ENCODE data around the gene SHOC2. TPM values are rescaled to one million over a fixed set of nuclear protein-coding genes. Genes with fewer than 3 reads are reported as not detected.

Gene SHOC2
- total and polyA plus RNA-seq, 2 of the 8 experiments (the other 6 are each of a cell fraction or from before 2014, with no cell fraction given) = 7.6 to 28.2 TPM

- no peak overlapping the region for H4K5ac ChIP-seq (ENCODE audit: insufficient read length, low read depth, low read length)
- H4K91ac ChIP-seq (replicated peaks; ENCODE audit: insufficient read length, low read length) = no peak overlapping the region
- H3K9ac ChIP-seq (replicated peaks in 1 of 4; ENCODE audit: extremely low read depth in 1 of 4, low read depth in 3 of 4, low read length in 3 of 4) = no peak overlapping the region
- H4K8ac ChIP-seq (ENCODE audit: extremely low read depth, insufficient read depth, low read length) = no peak overlapping the region
- no peak overlapping the region for H2AK5ac ChIP-seq (ENCODE audit: low read depth, low read length)
- H3K23me2 ChIP-seq (ENCODE audit: low read depth, low read length) = no peaks in the 10 kb centered on the region
- no peak overlapping the region for H3K4me3 ChIP-seq (ENCODE audit: extremely low read depth in 1 of 4, insufficient read depth in 2 of 4, low read depth in 3 of 4, low read length in 4 of 4)
- no peak overlapping the region for H2BK12ac ChIP-seq (ENCODE audit: low read depth, low read length)
- no peaks in the 10 kb centered on the region for H3K4me1 ChIP-seq (replicated peaks in 1 of 4; ENCODE audit: control insufficient read depth in 3 of 4, insufficient read depth in 4 of 4, low read length in 3 of 4)
- H2BK120ac ChIP-seq (replicated peaks; ENCODE audit: low read depth, low read length) = no peak overlapping the region
- peaks cover 0 to 88% of the 10 kb centered on the region in 2 experiments; a peak in 2 of 4 replicates for H3K79me2 ChIP-seq (ENCODE audit: control insufficient read depth in 1 of 2, insufficient read depth in 2 of 2, low read length in 2 of 2)
- no peak overlapping the region for H3K18ac ChIP-seq (ENCODE audit: extremely low read depth, low read length)
- H3K56ac ChIP-seq (replicated peaks; ENCODE audit: insufficient read length, low read depth, low read length) = no peak overlapping the region
- no peak overlapping the region for H3K27ac ChIP-seq (ENCODE audit: low read depth, low read length)
- no peak overlapping the region for H2AFZ ChIP-seq (ENCODE audit: low read length)
- no peak for DNase-seq (ENCODE audit: low read depth in 1 of 2, low spot score in 2 of 2)
- H2BK15ac ChIP-seq (ENCODE audit: low read length) = no peak overlapping the region
- FAIRE-seq = no peak
- no peak overlapping the region for H3K4me2 ChIP-seq (ENCODE audit: insufficient read depth in 1 of 2, low read depth in 2 of 2, low read length in 2 of 2)
- H3K9me3 ChIP-seq (ENCODE audit: insufficient read depth in 2 of 2, low read depth in 1 of 2, low read length in 1 of 2) = no peaks in the 10 kb centered on the region
- H3K79me1 ChIP-seq (ENCODE audit: low read depth, low read length) = no peaks in the 10 kb centered on the region
- peaks cover 0 to 2% of the 10 kb centered on the region in 2 experiments for H4K20me1 ChIP-seq (replicated peaks in 1 of 2; ENCODE audit: control insufficient read depth in 1 of 2, insufficient read depth in 2 of 2, low read length in 2 of 2)
- H3K4ac ChIP-seq (replicated peaks; ENCODE audit: insufficient read length, low read depth, low read length) = no peak overlapping the region
- no peak overlapping the region for H2BK5ac ChIP-seq (ENCODE audit: low read depth, low read length)
- 94% methylated on average over 1 of the region's 1 CpG; no CpG with 5 or more reads in 1 of the 2 experiments for WGBS, 2 experiments (ENCODE audit: extremely low coverage in 1 of 2, insufficient coverage in 1 of 2, insufficient read length in 1 of 2, insufficient replicate concordance in 2 of 2, low coverage in 1 of 2, low lambda C conversion rate in 2 of 2, missing lambda C conversion rate in 1 of 2)
- POLR2A ChIA-PET (ENCODE audit: partially characterized antibody) = no interaction called here
- no peak overlapping the region for H2BK20ac ChIP-seq (ENCODE audit: low read length)
- H3K36me3 ChIP-seq (ENCODE audit: control insufficient read depth in 2 of 4, insufficient read depth in 4 of 4, low read length in 3 of 4) = no peaks in the 10 kb centered on the region
- TF ChIP-seq CBX8 (IDR thresholded peaks at IDR 0.05; ENCODE audit: borderline replicate concordance, low read depth, low read length) = no peak
- TF ChIP-seq HDAC2 (IDR thresholded peaks at IDR 0.05; ENCODE audit: borderline replicate concordance in 1 of 2, low read depth in 2 of 2, low read length in 2 of 2) = no peak
- TF ChIP-seq KDM1A (IDR thresholded peaks at IDR 0.05; ENCODE audit: borderline replicate concordance, low read length) = 0 out of 2 replicates have a peak, but pooled peaks have one; percentile 14
- TF ChIP-seq ASH2L (IDR thresholded peaks at IDR 0.05; ENCODE audit: low read length) = no peak
- no peaks in the 10 kb centered on the region for H3K27me3 ChIP-seq (replicated peaks in 1 of 4; ENCODE audit: control insufficient read depth in 3 of 4, extremely low read depth in 1 of 4, insufficient read depth in 3 of 4, low read length in 3 of 4)
- CTCF ChIA-PET (ENCODE audit: partially characterized antibody) = no interaction called here
- no peak overlapping the region for H3K23ac ChIP-seq (ENCODE audit: insufficient read length)
- H3K14ac ChIP-seq (ENCODE audit: insufficient read length) = no peak overlapping the region
These were observed 40.9 kb downstream of the SHOC2 start for GRCh38 chr10:110960333-110960712.

Measured in H1 (cell line).